ENCODE data around the gene ZNF697. TPM values are rescaled to one million over a fixed set of nuclear protein-coding genes. Genes with fewer than 3 reads are reported as not detected.
"Not testable (repeated sequence)": the region's sequence is repeated elsewhere in the genome, so short reads cannot be mapped to it uniquely, and the experiment has no call there.

The ZNF697 gene
- total RNA-seq, 4 donors from 2014 or later: 2.4 to 25.5 (median 7.9) TPM

- DNase-seq: no peak
- intact Hi-C loops (cut with DNase I; ENCODE audit: low total_unique reads): no loop called here
- Histone ChIP-seq H3K27ac (no peak overlapping the region), H3K27me3 (no peaks in the 10 kb centered on the region), H3K4me3 (no peak overlapping the region), H3K9me3 (no peaks in the 10 kb centered on the region), H3K36me3 (no peaks in the 10 kb centered on the region), H3K4me1 (no peaks in the 10 kb centered on the region)
- TF ChIP-seq POLR2A (IDR thresholded peaks at IDR 0.05): no peak
- TF ChIP-seq CTCF (IDR thresholded peaks at IDR 0.05): no peak
These were observed 54.3 kb downstream of the ZNF697 start for GRCh38 chr1:119593805-119594204.

GRCh38 chr1:119590393-119590792 is 57.7 kb downstream of the ZNF697 start:
- TF ChIP-seq POLR2A (IDR thresholded peaks at IDR 0.05) (no peak), CTCF (IDR thresholded peaks at IDR 0.05) (no peak)
- intact Hi-C loops (cut with DNase I; ENCODE audit: low total_unique reads): no loop called here
- no peaks in the 10 kb centered on the region for H3K27me3 ChIP-seq
- DNase-seq: no peak
- H3K4me3 ChIP-seq: no peak overlapping the region
- no peaks in the 10 kb centered on the region for H3K4me1 ChIP-seq
- no peaks in the 10 kb centered on the region for H3K36me3 ChIP-seq
- no peaks in the 10 kb centered on the region for H3K9me3 ChIP-seq
- no peak overlapping the region for H3K27ac ChIP-seq

GRCh38 chr1:119588621-119589020 is 59.4 kb downstream of the ZNF697 start:
- intact Hi-C loops (cut with DNase I; ENCODE audit: low total_unique reads): no loop called here
- H3K27ac ChIP-seq: no peak overlapping the region
- H3K27me3 ChIP-seq: no peaks in the 10 kb centered on the region
- H3K4me3 ChIP-seq: no peak overlapping the region
- TF ChIP-seq CTCF (IDR thresholded peaks at IDR 0.05) (no peak), POLR2A (IDR thresholded peaks at IDR 0.05) (no peak)
- no peaks in the 10 kb centered on the region for H3K4me1 ChIP-seq
- no peaks in the 10 kb centered on the region for H3K9me3 ChIP-seq
- DNase-seq: no peak
- H3K36me3 ChIP-seq: no peaks in the 10 kb centered on the region

GRCh38 chr1:119587341-119587740 is 60.7 kb downstream of the ZNF697 start:
- H3K36me3 ChIP-seq: no peaks in the 10 kb centered on the region
- no peaks in the 10 kb centered on the region for H3K4me1 ChIP-seq
- intact Hi-C loops (cut with DNase I; ENCODE audit: low total_unique reads): no loop called here
- no peaks in the 10 kb centered on the region for H3K9me3 ChIP-seq
- TF ChIP-seq POLR2A (IDR thresholded peaks at IDR 0.05) (no peak), CTCF (IDR thresholded peaks at IDR 0.05) (no peak)
- H3K27ac ChIP-seq: no peak overlapping the region
- H3K27me3 ChIP-seq: no peaks in the 10 kb centered on the region
- H3K4me3 ChIP-seq: no peak overlapping the region
- DNase-seq: no peak

GRCh38 chr1:119585801-119586200 is 62.3 kb downstream of the ZNF697 start:
- DNase-seq; H3K36me3 ChIP-seq; intact Hi-C loops (cut with DNase I; ENCODE audit: low total_unique reads); H3K4me3 ChIP-seq; H3K9me3 ChIP-seq; H3K27me3 ChIP-seq; H3K27ac ChIP-seq; H3K4me1 ChIP-seq: not testable (repeated sequence)

- no peaks in the 10 kb centered on the region for H3K27me3 ChIP-seq
- DNase-seq: no peak
- H3K4me1 ChIP-seq: no peaks in the 10 kb centered on the region
- H3K9me3 ChIP-seq: no peaks in the 10 kb centered on the region
- no peaks in the 10 kb centered on the region for H3K36me3 ChIP-seq
- H3K27ac ChIP-seq: no peak overlapping the region
- intact Hi-C loops (cut with DNase I; ENCODE audit: low total_unique reads): no loop called here
- TF ChIP-seq POLR2A (IDR thresholded peaks at IDR 0.05) (no peak), CTCF (IDR thresholded peaks at IDR 0.05) (peak in 1 of 4 experiments; percentile 11)
- no peak overlapping the region for H3K4me3 ChIP-seq
These were observed 65.3 kb downstream of the ZNF697 start for GRCh38 chr1:119582801-119583200.

GRCh38 chr1:119581076-119581475 is 67.0 kb downstream of the ZNF697 start:
- intact Hi-C loops (cut with DNase I; ENCODE audit: low total_unique reads); H3K4me3 ChIP-seq; DNase-seq; H3K36me3 ChIP-seq; H3K27me3 ChIP-seq; H3K9me3 ChIP-seq; H3K4me1 ChIP-seq; H3K27ac ChIP-seq: not testable (repeated sequence)
